Central memory CD8-positive, alpha-beta T cell (primary cell): ENCODE results near the gene CETN3.
"Not testable (repeated sequence)": the region's sequence is repeated elsewhere in the genome, so short reads cannot be mapped to it uniquely, and the experiment has no call there.

Experiments used
- ATAC-seq: fragments of 150-1000 bp; cut with Tn5 transposase; replicated peaks from 2 replicates; pipeline ENCODE4 v1.10.0; 2022; ENCODE audit warnings: mild to moderate bottlenecking, moderate FRiP score, moderate number of reproducible peaks; ENCODE audit not compliant: poor library complexity, severe bottlenecking; ENCODE audit errors: extremely low read depth
- DNase-seq, 2 donors: peaks; one replicate each; pipeline ENCODE4 v3.0.0; 2021; ENCODE audit warnings: low spot score in 2 of 2
- H3K27ac Mint-ChIP-seq: one replicate; pipeline ENCODE4 v1.8.0; 2022; ENCODE audit warnings: low read depth, mild to moderate bottlenecking, moderate library complexity, mixed read lengths
- H3K27me3 Mint-ChIP-seq: one replicate; pipeline ENCODE4 v1.8.0; 2022; ENCODE audit warnings: mixed read lengths
- H3K36me3 Mint-ChIP-seq: one replicate; pipeline ENCODE4 v1.8.0; 2022; ENCODE audit warnings: mild to moderate bottlenecking, moderate library complexity, mixed read lengths; ENCODE audit not compliant: insufficient read depth
- H3K4me1 Mint-ChIP-seq: one replicate; pipeline ENCODE4 v1.8.0; 2022; ENCODE audit warnings: mixed read lengths
- H3K4me3 Mint-ChIP-seq: one replicate; pipeline ENCODE4 v1.8.0; 2022; ENCODE audit warnings: mild to moderate bottlenecking, moderate library complexity, mixed read lengths
- H3K9me3 Mint-ChIP-seq: one replicate; pipeline ENCODE4 v1.8.0; 2022; ENCODE audit warnings: mixed read lengths

The CETN3 gene

GRCh38 chr5:90371269-90371668 lies 38.3 kb downstream of the CETN3 start:
- H3K9me3 Mint-ChIP-seq = not testable (repeated sequence)

GRCh38 chr5:90368454-90369246 lies 40.9 kb downstream of the CETN3 start:
- peaks cover 38% of the 10 kb centered on the region for H3K27me3 Mint-ChIP-seq
- DNase-seq (no peak), ATAC-seq (no peak)
- H3K9me3 Mint-ChIP-seq = peaks cover 7% of the 10 kb centered on the region
- H3K4me3 Mint-ChIP-seq = no peak overlapping the region
- H3K27ac Mint-ChIP-seq = no peak overlapping the region
- no peaks in the 10 kb centered on the region for H3K4me1 Mint-ChIP-seq
- H3K36me3 Mint-ChIP-seq = no peaks in the 10 kb centered on the region

More at GRCh38 chr5:90371269-90371668, 38.3 kb downstream of the CETN3 start:
- H3K4me1 Mint-ChIP-seq, H3K27ac Mint-ChIP-seq, DNase-seq, H3K4me3 Mint-ChIP-seq, ATAC-seq, H3K36me3 Mint-ChIP-seq: not testable (repeated sequence)
- H3K27me3 Mint-ChIP-seq = peaks cover 43% of the 10 kb centered on the region

GRCh38 chr5:90367879-90368278 lies 41.7 kb downstream of the CETN3 start:
- ATAC-seq = no peak
- Mint-ChIP-seq H3K4me1 (no peaks in the 10 kb centered on the region), H3K27ac (no peak overlapping the region)

GRCh38 chr5:90366948-90367347 lies 42.6 kb downstream of the CETN3 start:
- Mint-ChIP-seq H3K4me1 (no peaks in the 10 kb centered on the region), H3K9me3 (peaks cover 5% of the 10 kb centered on the region), H3K4me3 (no peak overlapping the region), H3K27ac (no peak overlapping the region), H3K27me3 (peaks cover 51% of the 10 kb centered on the region), H3K36me3 (no peaks in the 10 kb centered on the region)
- ATAC-seq = no peak
- DNase-seq = no peak

More at GRCh38 chr5:90367879-90368278, 41.7 kb downstream of the CETN3 start:
- Mint-ChIP-seq H3K27me3 (peaks cover 45% of the 10 kb centered on the region), H3K36me3 (no peaks in the 10 kb centered on the region), H3K9me3 (peaks cover 7% of the 10 kb centered on the region), H3K4me3 (no peak overlapping the region)
- no peak for DNase-seq

GRCh38 chr5:90365328-90365727 lies 44.2 kb downstream of the CETN3 start:
- H3K4me1 Mint-ChIP-seq = no peaks in the 10 kb centered on the region
- H3K9me3 Mint-ChIP-seq = no peaks in the 10 kb centered on the region
- H3K4me3 Mint-ChIP-seq = no peak overlapping the region
- H3K27ac Mint-ChIP-seq = no peak overlapping the region
- no peaks in the 10 kb centered on the region for H3K36me3 Mint-ChIP-seq
- ATAC-seq = no peak
- no peak for DNase-seq
- peaks cover 54% of the 10 kb centered on the region for H3K27me3 Mint-ChIP-seq

- H3K36me3 Mint-ChIP-seq = no peaks in the 10 kb centered on the region
- H3K9me3 Mint-ChIP-seq = no peaks in the 10 kb centered on the region
- H3K4me1 Mint-ChIP-seq = no peaks in the 10 kb centered on the region
These were observed 50.3 kb downstream of the CETN3 start for GRCh38 chr5:90359073-90359920.

GRCh38 chr5:90356622-90357021 lies 52.9 kb downstream of the CETN3 start:
- Mint-ChIP-seq H3K36me3 (no peaks in the 10 kb centered on the region), H3K4me3 (no peak overlapping the region), H3K4me1 (no peaks in the 10 kb centered on the region), H3K27ac (no peak overlapping the region), H3K9me3 (no peaks in the 10 kb centered on the region), H3K27me3 (peaks cover 38% of the 10 kb centered on the region)
- DNase-seq = no peak
- no peak for ATAC-seq

More at GRCh38 chr5:90359073-90359920, 50.3 kb downstream of the CETN3 start:
- DNase-seq (no peak), ATAC-seq (no peak)
- peaks cover 61% of the 10 kb centered on the region for H3K27me3 Mint-ChIP-seq
- H3K4me3 Mint-ChIP-seq = no peak overlapping the region
- H3K27ac Mint-ChIP-seq = no peak overlapping the region

GRCh38 chr5:90356176-90356575 lies 53.4 kb downstream of the CETN3 start:
- Mint-ChIP-seq H3K27me3 (peaks cover 38% of the 10 kb centered on the region), H3K36me3 (no peaks in the 10 kb centered on the region), H3K9me3 (no peaks in the 10 kb centered on the region), H3K4me1 (no peaks in the 10 kb centered on the region), H3K27ac (no peak overlapping the region), H3K4me3 (no peak overlapping the region)
- DNase-seq (no peak), ATAC-seq (no peak)

GRCh38 chr5:90355635-90356034 lies 53.9 kb downstream of the CETN3 start:
- Mint-ChIP-seq H3K36me3 (no peaks in the 10 kb centered on the region), H3K27me3 (peaks cover 38% of the 10 kb centered on the region), H3K9me3 (no peaks in the 10 kb centered on the region), H3K27ac (no peak overlapping the region), H3K4me3 (no peak overlapping the region), H3K4me1 (no peaks in the 10 kb centered on the region)
- ATAC-seq (no peak), DNase-seq (no peak)

GRCh38 chr5:90353254-90353653 lies 56.3 kb downstream of the CETN3 start:
- no peak overlapping the region for H3K27ac Mint-ChIP-seq
- no peaks in the 10 kb centered on the region for H3K4me1 Mint-ChIP-seq
- no peak overlapping the region for H3K4me3 Mint-ChIP-seq
- DNase-seq (no peak), ATAC-seq (no peak)
- H3K9me3 Mint-ChIP-seq = no peaks in the 10 kb centered on the region
- H3K27me3 Mint-ChIP-seq = peaks cover 22% of the 10 kb centered on the region
- H3K36me3 Mint-ChIP-seq = no peaks in the 10 kb centered on the region

- Mint-ChIP-seq H3K4me3 (no peak overlapping the region), H3K27me3 (peaks cover 26% of the 10 kb centered on the region), H3K9me3 (no peaks in the 10 kb centered on the region), H3K36me3 (no peaks in the 10 kb centered on the region), H3K4me1 (no peaks in the 10 kb centered on the region), H3K27ac (no peak overlapping the region)
- no peak for DNase-seq
- ATAC-seq = no peak
These were observed 58.5 kb downstream of the CETN3 start for GRCh38 chr5:90351101-90351500.

- ATAC-seq = no peak
- Mint-ChIP-seq H3K4me1 (no peaks in the 10 kb centered on the region), H3K27ac (no peak overlapping the region), H3K36me3 (no peaks in the 10 kb centered on the region), H3K4me3 (no peak overlapping the region), H3K27me3 (peaks cover 47% of the 10 kb centered on the region), H3K9me3 (no peaks in the 10 kb centered on the region)
- no peak for DNase-seq
These were observed 62.1 kb downstream of the CETN3 start for GRCh38 chr5:90347462-90347861.

- Mint-ChIP-seq H3K27me3 (peaks cover 37% of the 10 kb centered on the region), H3K4me1 (no peaks in the 10 kb centered on the region), H3K4me3 (no peak overlapping the region), H3K9me3 (no peaks in the 10 kb centered on the region), H3K27ac (no peak overlapping the region), H3K36me3 (no peaks in the 10 kb centered on the region)
- no peak for DNase-seq
- ATAC-seq = no peak
These were observed 63.9 kb downstream of the CETN3 start for GRCh38 chr5:90345684-90346083.
